ENCODE data around the gene PDE3B.

DNA sequence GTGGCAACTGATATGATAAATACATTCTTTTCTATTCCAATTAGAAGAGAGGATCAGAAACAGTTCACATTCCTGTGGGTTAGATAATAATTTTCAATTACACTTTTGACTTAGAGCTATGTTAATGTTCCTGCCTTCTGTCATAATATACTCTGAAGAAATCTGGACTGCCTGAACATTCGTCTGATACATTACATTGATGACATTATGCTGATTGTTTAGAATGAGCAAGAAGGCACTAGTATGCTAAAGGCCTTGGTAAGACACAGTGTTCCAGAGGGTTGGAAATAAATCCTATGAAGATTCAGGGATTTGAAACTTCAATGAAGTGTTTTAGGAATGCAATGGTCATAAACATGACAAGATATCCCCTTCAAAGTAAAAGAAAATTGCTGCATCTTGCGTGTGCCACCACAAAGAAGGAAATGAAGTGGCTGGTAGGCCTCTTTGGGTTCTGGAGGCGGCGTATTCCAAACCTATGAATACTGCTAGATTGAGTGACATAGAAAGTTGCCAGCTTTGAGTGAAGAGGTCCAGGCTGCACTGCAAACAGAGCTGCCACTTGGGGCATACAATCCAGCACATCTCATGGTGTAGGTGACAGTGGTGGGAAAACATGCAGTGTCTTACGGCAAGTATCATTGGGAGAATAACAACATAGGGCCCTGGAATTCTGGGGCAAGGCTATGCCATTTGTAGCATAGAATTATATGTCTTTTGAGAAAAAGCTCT, 21.2 kb upstream of the PDE3B start:
- TF ChIP-seq, protein P1, sequence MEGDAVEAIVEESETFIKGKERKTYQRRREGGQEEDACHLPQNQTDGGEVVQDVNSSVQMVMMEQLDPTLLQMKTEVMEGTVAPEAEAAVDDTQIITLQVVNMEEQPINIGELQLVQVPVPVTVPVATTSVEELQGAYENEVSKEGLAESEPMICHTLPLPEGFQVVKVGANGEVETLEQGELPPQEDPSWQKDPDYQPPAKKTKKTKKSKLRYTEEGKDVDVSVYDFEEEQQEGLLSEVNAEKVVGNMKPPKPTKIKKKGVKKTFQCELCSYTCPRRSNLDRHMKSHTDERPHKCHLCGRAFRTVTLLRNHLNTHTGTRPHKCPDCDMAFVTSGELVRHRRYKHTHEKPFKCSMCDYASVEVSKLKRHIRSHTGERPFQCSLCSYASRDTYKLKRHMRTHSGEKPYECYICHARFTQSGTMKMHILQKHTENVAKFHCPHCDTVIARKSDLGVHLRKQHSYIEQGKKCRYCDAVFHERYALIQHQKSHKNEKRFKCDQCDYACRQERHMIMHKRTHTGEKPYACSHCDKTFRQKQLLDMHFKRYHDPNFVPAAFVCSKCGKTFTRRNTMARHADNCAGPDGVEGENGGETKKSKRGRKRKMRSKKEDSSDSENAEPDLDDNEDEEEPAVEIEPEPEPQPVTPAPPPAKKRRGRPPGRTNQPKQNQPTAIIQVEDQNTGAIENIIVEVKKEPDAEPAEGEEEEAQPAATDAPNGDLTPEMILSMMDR (conservative IDR thresholded peaks at IDR 0.05) = no peak
- TF ChIP-seq ZFX (IDR thresholded peaks at IDR 0.05) = no peak
